ENCODE data around the gene MKLN1. TPM values are rescaled to one million over a fixed set of nuclear protein-coding genes. Genes with fewer than 3 reads are reported as not detected.
"Not testable (repeated sequence)": the region's sequence is repeated elsewhere in the genome, so short reads cannot be mapped to it uniquely, and the experiment has no call there.

Gene MKLN1
- total RNA-seq, 1 experiment from 2014 or later = 42.6 TPM

DNA sequence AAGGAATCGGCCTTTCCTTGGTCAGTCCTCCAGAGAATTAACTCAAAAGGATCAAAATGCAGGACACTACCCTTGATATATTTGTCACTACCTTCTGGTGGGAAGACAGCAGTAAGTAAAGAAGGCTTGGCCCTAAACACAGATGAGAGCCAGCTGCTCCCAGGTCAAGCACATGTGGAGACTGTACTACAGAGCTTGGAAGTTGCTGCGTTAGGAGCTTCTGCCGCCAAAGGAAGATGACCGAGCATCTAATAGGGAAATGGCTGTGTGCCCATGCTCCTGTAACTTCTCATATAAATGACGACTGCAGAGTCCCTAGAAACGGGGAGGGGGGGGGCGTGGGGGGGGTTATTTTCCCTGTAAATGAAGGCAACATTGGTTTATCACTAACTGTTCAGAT, 169.8 kb downstream of the MKLN1 start:
- no peak for DNase-seq (ENCODE audit: extremely low read depth, low read depth)

DNA sequence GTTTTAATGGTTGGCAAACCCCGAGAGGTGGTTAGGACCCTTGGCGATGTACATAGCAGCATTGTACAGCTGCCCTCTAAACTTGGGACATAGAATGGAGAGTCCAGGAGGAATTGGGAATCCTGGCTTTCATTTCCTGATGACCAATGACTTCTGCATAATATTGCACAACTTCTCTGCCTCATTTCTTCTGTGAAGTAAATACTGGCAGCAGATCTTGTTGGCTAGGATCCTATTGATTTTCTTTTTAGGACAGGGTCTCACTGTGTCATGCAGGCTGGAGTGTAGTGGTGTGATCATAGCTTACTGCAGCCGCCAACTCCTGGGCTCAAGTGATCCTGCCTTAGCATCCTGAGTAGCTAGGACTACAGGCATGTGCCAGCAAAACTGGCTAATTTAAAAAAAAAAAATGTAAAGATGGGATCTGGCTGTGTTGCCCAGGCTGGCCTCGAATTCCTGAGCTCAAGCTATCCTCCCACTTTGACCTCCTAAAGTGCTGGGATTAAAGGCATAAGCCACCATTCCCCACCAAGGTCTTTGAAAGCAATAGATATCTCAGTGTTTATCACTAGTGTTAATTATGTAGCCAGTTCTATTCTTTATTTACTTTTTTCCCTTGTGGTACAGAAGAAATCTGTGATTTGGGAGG, 170.7 kb downstream of the MKLN1 start:
- no peak for DNase-seq (ENCODE audit: extremely low read depth, low read depth)

DNA sequence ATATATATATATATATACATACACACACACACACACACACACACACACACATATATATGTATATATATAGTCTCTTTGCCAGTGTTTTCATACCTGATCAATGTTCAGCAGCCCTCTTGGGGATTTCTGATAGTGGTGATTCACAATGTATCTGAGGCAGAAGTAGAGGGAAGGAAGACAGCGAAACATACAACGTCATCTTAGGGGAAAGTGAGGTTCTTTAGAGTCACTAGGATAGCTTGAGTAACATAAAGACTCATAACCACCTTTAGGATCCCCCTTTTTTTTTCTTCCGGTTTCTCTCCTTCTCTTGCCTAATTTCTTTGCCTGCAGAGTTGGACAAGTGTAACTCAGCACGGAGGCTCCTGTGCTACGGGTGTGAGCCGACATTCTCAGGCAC, 172.1 kb downstream of the MKLN1 start:
- DNase-seq (ENCODE audit: extremely low read depth, low read depth) = no peak

DNA sequence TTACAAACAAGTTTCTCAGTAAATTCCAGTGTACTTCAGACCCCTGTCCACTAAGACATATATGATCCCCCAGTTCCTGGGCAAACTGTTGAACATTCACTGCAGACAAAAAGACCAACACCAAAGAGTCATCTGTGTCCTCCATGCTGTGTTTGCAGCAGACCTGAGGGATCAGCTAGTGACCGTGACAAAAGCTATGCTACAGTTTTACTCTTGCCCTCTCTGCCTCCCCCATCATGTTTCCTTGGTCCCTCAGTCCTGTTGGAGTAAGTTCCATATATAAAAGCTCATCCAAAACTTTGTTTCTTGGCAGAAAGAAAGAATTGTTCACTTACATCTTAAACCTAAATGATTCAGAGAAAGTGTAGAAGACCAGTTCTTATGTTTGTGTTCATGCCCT, 172.7 kb downstream of the MKLN1 start:
- no peak for DNase-seq (ENCODE audit: extremely low read depth, low read depth)

DNA sequence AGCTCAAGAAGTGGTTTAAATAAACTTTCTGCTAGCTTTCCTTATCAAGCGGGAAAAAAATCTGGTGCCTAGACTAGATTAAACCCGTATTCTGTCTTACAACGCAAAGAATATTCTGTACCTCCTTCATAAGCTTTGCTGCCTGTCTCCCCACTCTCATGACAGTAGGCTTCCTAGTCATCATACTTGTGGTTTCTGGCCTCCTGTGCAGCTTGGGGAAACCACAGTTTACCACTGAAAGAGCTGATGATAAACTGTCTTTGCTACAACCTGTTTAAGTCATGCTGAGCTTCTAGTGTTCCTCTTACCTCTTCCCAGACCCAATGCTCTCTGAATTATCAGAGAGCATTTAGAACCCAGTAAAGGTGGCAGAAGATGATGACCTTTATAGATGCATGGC, 173.7 kb downstream of the MKLN1 start:
- no peak for DNase-seq (ENCODE audit: extremely low read depth, low read depth)

DNA sequence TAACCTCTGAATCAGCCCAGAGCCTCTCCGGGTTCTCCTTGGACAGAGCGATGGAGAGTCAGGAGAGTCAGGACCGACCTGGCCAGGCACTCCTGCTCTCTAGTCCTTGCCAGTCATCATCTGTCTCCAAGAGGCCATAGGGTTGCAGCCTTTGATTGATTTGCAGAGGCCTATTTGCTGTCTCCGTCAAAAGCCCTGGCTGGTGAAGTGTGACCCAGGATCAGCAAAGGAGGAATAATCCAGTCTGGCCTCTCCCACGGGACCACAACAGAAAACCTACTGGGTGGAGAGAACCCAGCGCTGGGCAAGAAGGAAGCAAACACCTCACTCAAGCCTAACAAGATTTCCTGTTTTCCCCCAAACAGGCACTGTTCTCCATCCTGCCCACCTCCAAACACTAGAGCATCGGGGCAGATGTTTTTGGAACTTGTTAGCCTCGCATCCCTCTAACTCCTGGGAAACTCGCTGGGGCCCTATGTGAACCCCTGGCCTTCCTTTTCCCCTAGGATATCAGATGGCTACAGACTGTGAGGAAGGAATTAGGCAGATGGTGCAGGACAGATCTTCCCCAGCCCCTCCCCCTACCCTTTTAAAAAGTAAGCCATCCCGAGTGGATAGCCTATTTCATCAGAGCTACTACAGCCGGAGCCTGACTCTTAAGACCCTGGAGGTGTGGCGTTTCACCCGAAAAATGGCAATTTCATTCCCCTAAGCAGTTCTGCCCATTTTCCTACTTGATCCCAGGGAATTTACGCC, 174.4 kb downstream of the MKLN1 start:
- DNase-seq (ENCODE audit: extremely low read depth, low read depth) = no peak

DNA sequence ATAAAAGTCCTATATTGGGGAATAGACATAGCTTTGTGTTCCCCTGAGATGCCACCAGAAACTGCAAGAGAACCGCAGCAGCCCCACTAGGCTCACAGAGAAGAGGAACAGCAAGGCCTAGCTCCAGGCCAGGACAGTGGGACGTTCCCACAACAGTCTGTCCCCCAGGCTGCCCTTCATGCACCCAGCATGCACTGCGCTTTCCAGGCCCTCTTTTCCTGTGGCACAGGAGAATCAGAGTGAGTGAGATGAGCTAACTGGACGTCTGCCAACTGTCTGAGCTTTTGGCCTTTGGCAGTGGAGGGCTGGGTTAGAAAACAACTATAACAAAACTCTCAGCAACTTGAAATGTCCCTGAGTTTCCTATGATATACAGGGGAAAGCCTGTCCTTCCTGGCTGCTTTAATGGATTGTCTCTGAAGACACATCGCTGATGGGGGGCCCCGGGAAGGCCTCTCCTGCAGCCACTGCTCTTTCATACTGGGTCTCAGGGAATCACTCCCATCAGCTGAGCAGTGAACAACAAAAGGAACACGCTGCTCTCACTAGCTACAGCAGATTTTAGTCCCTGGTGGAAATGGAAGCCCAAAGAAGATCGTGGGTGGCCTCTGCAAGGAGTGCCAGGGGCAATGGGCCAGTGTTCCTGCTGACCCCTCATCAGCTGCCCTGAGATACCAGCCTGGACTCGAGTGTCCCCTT, 175.3 kb downstream of the MKLN1 start:
- DNase-seq (ENCODE audit: extremely low read depth, low read depth) = no peak

DNA sequence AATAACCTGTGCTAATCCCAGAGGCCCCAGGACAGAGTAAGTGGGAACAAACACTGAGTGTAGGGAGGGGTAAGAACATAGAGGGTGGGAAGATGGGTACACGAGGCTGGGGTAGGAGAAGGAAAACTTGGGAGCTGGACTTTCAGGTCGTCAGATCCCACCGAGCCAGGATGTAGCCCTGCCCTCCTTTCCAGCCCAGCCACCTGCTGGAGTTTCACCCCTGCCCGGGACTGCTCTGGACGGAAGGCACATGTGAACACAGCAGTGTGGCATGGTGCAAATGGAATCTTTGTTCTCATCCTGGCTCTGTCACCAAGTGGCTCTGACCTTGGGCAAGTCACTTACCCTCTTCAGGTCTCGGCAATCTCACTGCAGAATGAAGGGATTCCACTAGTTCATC, 176.0 kb downstream of the MKLN1 start:
- DNase-seq (ENCODE audit: extremely low read depth, low read depth) = no peak

DNA sequence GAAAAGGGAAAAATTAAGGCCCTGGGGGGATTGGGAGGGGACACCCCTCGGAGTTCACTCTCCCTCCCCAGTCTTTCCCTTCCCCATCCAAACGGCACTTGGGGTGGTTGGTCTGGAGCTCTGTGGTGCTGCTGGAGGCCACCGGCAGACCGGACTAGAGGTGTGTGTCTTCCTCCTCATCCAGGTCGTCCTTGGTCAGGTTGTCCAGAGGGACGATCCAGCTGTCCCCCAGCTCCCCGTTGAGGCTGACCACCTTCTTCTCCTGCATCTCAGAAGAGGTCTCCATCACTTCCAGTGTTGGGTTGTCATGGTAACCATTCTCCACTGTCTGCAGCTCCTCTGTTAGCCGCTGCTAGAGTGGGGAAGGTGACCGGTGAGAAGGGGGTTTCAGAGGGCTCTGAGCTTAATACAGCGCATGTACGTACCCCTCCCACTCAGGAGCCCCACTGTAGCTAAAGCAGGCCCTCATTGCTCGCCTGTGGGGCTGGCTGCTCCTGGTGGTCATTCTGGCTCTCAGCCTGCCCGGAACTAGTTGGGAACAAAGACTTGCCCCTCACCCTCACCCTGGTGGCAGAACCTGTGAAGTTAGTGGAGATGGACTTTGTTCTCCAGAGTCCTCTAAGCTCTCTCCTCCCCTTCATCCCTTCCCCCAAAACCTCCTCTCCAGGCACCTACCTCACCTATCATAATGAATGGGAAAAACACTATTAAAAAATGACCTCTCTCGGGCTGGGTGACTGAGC, 176.7 kb downstream of the MKLN1 start:
- DNase-seq (ENCODE audit: extremely low read depth, low read depth) = no peak

DNA sequence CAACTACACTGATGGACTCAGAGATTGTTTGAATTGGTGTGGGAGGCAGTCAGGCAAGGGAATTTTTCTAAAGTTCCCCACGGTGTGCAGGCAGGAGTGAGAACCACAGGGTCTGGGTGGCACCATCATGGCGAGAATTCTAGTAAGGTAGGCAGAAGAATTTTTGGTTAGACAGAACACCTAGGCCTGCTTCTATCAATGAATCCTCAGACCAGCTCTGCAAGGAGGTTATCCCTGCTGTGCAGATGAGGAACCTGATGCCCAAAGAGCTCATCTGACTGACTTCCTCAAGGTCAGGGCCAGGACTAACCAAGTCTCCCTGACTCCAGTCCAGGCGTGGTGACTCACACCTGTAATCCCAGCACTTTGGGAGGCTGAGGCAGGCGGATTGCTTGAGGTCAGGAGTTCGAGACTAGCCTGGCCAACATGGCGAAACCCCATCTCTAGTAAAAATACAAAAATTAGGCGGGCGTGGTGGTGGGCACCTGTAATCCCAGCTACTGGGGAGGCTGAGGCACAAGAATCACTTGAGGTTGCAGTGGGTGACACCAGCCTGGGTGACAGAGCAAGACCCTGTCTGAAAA, 177.5 kb downstream of the MKLN1 start:
- not testable (repeated sequence) for DNase-seq (ENCODE audit: extremely low read depth, low read depth)

DNA sequence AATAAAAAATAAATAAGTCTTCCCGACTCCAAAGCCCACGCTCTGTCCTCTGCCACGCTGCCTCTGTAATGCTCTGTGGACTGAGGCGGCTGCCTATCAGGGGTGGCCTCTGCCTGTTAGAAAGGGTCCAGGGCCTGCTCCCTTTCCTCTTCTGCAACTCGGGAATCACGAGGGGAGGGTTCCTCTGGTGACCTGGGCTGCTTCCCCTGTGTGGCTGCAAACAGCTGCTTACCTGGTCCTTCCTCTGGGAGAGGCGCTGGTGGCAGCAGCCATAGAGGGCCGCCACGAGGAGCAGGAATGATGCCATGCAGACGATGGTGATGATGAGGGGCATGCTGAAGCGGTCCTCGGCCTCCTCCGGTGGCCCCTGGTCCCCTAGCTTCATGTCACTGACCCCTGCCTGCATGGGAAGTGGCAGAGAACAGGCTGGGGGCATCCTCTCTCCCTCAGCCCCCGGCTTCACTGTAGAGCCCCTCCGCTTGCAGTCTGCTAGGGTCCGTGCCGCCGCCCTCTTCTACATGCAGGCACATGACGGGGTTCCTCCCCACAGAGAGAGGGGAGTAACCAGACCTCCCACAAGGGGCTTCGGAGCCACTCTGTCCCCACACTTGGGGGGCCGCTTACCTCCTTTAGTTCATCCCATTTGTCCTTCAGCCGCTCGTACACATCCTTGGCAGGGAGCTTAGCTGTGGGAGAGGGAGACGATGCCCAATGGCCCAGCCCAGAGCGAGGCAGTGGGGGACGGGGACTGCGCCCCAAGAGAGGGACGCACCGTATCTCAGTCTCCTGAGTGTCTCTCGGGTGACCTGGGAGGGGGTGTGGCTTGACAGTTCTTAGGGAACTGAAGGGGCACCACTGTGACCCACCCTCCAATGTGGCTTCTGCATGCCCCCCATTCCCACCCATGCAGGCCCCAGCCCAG, 178.2 kb downstream of the MKLN1 start:
- no peak for DNase-seq (ENCODE audit: extremely low read depth, low read depth)

DNA sequence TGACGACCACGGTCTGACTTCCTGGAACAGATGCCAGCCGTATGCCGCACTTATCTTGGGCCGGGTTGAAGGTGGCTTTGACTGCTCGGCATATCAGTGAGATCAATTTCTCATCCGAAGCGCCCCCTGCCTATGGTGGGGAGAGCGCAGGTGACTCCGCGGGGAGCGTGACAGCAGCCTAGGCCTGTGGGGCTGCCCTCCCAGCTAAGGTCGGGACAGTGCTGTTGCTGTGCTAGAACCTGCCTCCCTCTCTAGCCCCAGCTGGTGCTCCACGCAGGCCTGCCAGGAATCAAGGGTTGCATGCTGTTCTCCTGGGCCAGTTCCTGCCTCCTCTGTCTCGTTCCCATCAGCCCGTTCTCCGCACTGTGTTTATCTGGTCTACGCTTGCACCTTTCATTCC, 178.9 kb downstream of the MKLN1 start:
- no peak for DNase-seq (ENCODE audit: extremely low read depth, low read depth)

DNA sequence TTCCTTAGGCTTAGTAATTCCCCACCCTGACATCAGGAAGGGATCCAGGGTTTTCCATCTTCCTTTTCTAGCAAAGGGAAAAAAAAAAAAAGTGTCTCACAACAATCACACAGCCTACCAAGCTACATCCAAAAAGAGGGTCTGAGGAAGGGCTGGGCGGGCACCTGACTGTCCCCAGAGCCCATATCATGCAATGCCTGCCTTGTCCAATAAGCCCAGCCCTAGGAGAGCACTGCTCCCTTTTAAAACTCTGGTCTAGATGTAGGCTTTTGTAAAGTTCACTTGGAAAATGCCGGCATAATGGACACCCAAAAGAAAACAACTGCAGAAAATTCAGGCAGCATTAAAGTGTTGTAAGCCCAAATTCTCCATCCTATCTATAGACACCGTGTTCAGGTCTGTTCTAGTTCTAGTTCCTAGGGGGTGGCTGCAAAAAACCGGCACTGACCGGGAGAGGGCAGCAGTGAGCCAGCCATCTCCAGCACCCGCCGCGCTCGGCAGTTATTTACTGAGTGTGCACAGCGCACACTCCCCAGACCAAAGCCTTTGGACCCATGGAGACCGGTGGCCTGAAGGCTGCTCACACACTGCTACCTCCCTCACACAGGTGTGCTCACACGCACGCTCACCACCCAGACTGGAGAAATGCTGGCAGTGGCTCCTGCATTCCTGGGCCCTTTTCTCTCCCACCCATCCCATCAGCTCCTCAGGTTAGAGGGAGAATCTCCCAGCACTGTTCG, 180.1 kb downstream of the MKLN1 start:
- DNase-seq (ENCODE audit: extremely low read depth, low read depth) = peak; percentile 73

DNA sequence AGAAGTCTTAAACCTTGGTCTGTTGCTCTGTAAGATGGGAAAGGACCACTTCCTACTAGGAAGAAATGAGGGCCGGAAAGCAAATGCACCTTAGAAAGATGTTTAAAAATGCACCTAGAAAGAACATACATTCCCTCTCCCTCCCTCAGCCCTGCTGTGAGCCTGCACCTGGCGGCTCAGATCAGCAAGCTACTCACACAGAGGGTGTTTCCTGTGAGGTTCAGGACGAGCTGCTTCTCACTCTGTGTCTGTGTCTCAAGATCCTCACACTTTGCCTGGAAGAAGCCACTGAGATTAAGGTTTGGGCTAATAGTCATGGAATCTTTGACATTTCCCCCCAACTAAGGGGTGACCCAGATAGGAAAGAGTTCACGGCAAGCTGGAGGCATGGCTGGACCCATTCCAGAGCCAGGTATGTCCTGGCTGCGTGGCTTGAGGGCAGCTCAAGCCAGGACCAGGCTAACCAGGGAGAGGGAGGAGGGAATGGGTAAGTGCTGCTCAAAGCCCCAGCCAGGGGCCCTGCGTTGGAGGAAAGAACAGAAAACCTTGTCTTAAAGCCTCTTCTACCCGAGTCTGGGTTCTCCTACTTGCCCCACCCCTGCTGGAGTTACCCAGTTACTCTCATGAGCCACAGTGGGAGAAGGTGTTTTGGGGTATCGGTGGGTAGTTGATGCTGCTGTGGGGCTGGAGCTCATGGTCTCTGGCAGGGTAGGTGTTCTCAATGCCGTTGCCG, 181.2 kb downstream of the MKLN1 start:
- no peak for DNase-seq (ENCODE audit: extremely low read depth, low read depth)

DNA sequence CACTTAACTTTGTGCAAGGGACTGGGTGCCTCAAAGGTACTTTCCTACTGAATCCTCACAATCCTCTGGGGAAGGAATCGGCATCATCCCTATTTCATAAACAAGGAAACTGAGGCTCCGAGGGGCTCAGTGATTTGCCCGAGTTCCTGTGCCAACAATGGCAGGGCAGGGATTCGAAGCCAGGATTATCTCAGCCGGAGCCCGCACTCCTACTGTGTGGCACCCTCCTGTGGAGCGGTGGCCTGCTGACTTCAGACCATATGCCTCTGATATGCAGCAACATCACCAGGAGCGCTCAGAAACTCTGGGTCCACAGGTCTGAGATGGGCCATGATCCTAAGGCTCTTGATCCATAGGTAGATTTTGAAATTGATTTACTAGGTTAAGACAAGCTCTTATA, 182.1 kb downstream of the MKLN1 start:
- no peak for DNase-seq (ENCODE audit: extremely low read depth, low read depth)

DNA sequence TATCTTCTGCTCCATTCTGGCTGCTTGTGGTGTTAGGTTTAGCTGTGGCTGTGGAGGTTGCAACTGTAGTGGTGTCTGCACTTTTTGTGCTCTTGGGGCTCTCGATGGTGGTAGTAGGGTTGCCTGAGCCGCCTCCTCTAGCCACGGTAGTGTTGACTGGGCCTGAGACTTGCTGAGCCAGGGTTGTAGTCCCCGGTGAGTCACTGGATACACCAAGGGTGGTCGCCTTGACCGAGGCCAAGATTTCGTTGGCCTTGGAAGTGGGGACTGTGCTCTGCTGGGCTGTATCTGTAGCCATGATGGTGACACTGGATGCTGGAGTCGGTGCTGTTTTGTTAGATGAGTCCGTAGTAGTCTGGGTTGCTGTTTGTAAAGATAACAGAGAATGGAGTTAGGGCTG, 183.4 kb downstream of the MKLN1 start:
- no peak for DNase-seq (ENCODE audit: extremely low read depth, low read depth)

DNA sequence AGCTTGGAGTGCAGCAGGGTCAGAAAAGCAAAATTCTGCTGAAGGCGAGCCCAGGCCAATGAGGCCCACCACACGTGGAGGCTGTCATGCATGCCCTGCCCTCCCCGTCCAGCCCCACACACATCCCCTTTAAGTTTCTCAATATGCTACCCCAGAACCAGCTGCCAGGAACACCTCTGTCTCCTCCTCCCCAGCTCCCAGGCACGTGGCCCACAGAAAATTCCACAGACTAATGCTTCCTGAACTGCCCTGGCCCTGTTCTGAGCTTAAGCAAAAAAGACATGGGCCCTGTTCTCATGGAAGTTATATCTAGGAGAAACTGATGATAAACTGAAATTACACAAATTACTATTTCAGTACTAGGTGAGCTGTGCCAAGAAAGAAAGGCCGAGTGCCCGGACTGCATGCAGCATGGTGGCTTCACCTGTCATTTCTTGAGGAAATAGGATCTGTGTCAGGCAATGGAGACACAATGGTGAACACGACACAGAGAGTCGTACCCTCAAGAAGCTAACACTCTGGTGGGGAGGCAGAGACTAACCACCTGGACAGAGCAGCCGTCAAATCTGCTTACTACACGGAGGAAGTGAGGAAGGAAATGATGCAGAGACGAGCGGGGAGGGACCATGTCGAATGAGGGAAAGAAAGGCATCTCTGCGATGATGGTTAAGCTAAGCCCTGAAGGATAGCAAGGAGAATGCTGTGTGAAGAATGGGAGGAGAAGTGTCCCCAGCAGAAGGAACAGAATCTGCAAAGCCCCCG, 184.3 kb downstream of the MKLN1 start:
- DNase-seq (ENCODE audit: extremely low read depth, low read depth) = no peak

Data from NCI-H460 (cell line).